MM.1S (cell line): ENCODE measurements around the gene ADD3.

Experiments used
- CTCF ChIP-seq: fragments of 300-600 bp; sonication (generic); IDR thresholded peaks from 2 replicates; pipeline ENCODE4 v1.5.1; 2016; ENCODE audit warnings: antibody characterized with exemption, low read length, mixed read lengths
- EZH2 ChIP-seq: fragments of 300-600 bp; sonication (generic); optimal IDR thresholded peaks from 2 replicates; pipeline ENCODE3; 2017; ENCODE audit warnings: low read depth, mild to moderate bottlenecking, antibody characterized with exemption, low read length, mixed read lengths
- EZH2phosphoT487 ChIP-seq: fragments of 300-600 bp; sonication (generic); IDR thresholded peaks from 2 replicates; pipeline ENCODE4 v1.6.1; 2018; ENCODE audit warnings: antibody characterized with exemption, low read length

DNA sequence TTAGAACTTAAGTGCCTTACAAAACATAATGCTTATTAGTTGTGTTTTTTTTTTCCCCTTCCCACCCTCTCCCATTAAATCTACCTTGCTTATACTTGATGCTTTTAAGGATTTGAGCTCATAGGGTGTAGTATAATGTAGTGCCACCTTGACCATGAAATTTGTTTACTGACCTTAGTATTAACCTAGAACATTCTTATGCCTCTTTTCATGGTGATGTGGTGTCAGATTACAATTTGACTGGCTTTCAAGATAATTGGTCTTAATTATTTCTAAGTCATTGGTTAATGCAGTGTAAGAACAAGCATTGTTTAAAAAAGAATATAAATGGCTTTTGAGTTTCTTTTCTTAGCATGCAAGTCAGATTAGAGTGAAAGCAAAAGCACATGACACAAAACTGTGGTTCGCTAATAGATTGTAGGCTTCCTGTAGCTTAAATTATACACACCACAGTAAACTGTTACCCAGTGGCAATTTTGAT lies 61.8 kb downstream of the ADD3 start:
- TF ChIP-seq CTCF (no peak), EZH2phosphoT487 (no peak), EZH2 (no peak)
